GM18520 (cell line): ENCODE data around the gene MARCHF9.

ENCODE experiments used
- ATAC-seq: cut with Tn5 transposase; IDR thresholded peaks from one replicate; pipeline ENCODE4 v1.9.1; 2021; ENCODE audit not compliant: unreplicated experiment

Gene MARCHF9

DNA sequence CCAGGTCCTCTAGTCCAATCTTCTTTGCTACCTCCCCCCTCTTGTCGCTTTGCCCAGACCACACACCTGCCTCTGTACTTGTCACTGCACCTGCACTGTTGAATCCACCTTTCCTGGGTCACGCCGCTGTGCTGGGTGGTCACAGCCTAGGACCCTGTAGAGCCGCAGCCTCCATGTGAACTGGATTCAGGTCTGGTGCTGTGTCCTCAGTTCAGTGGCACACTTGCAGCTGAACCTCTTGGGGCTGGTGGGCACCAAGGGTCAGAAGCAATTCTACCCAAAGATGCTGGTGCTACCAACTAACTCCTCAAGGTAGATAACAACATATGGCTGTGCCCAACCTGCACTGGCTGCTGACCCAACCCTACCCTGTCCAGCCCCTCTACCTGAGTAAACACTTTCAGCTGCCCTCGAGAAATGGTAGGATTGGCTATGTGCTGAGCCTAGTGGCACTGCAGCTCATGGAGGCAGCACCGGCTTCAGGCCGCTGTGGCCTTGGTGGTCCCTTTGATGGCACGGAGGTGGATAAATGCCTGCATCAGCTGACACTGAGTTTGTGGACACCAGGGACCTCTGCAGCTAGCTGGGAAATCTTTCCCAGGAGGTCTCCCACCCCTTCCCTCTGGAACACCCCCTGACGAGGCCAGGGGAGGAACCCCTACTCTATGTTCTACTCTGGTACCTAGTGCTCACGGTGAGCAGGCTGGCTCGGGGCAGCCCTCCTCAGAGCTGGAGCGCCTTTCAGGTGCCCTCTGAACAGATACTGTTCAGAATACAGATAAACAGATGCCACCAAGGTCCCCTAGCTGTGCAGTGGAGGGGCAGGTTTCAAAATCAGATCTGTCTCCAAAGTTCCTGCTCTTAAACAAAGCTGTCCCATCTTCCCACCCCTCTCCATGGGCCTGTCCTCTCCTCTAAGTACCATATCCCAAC, 30.6 kb upstream of the MARCHF9 start:
- ATAC-seq = no peak

DNA sequence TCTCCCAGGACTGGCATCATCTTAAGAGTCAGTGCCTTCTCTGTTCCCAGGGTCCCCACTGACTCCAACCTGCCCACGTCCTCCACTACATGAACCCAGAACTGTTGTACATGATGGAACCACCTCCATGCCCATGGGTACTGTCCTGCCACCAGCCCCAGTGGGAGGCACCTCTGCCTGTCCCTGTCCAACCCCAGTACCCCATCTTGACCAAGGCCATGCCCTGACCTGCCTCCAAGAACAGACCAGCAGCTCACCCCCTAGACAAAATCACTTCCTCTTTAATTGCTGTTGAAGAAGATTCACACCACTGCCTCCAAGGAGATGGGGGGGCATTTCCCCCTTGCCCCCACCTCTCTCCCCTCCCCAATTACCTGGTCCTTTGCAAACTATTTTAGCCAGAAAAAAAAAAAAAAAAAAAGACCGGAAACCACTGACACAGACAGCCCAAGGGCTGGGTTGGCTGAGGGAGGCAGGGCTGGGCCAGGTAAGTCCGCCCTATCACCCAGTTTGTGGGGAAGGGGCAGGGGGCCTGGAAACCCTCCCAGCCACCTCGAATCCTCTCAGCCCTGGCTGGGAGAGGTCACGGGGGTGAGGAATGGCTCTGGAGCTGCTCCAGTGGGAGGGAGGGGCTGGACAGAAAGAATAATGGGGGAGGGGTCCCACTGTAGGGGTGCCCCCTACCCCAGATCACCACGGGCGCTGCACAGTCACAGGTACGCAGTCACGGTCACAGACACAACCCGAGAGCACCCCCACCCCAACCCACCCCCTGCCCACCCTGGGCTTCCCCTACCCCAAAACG, 29.8 kb upstream of the MARCHF9 start:
- no peak for ATAC-seq

DNA sequence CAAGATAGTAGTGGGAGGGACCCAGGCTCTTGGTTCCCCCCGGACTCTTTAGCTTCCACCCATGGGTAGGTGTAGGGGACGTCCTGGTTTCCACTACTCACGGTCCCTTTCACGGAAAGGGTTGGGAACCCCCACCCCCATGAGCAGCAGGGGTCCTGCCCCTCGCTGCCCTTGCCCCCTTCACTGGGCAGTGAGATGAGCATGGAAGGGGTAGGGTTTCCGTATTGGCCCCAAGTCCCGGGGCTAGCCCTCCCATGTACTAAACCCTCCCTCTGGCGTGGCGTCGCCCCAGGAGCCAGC, 29.1 kb upstream of the MARCHF9 start:
- ATAC-seq = no peak

DNA sequence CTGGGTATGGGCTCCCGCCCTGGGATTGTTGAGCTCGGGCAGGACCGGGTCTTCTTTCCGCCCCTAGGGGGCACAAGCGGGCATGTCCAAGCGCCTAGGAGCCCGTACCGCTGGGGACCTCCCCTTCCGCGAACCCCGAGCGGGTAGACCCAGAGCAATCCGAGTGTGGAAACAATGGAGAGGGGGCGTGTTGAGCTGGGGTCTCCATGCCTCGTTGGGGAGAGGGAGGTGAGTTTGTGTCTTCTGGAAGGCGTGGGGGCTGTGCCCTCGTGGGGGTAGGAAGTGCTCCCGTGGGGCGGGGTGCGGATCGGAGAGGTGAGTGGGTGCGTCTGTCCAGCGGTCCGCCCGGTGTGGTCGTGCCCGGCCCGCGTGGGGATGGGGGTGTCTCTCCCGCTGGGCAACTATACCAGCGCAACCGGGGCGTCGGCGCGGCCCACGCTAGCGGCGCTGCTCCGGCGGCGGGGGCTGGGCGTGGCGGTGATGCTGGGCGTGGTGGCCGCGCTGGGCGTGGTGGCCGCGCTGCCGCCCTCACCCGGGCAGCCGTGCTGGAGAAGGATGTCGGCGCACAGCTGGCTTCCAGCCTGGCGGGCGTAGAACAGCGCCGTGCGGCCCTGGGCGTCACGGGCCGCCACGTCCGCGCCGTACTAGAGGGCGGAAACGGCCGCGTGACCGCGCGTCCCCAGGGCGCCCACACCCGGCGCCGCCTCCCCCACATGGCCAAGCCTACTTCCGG, 28.6 kb upstream of the MARCHF9 start:
- ATAC-seq = no peak

DNA sequence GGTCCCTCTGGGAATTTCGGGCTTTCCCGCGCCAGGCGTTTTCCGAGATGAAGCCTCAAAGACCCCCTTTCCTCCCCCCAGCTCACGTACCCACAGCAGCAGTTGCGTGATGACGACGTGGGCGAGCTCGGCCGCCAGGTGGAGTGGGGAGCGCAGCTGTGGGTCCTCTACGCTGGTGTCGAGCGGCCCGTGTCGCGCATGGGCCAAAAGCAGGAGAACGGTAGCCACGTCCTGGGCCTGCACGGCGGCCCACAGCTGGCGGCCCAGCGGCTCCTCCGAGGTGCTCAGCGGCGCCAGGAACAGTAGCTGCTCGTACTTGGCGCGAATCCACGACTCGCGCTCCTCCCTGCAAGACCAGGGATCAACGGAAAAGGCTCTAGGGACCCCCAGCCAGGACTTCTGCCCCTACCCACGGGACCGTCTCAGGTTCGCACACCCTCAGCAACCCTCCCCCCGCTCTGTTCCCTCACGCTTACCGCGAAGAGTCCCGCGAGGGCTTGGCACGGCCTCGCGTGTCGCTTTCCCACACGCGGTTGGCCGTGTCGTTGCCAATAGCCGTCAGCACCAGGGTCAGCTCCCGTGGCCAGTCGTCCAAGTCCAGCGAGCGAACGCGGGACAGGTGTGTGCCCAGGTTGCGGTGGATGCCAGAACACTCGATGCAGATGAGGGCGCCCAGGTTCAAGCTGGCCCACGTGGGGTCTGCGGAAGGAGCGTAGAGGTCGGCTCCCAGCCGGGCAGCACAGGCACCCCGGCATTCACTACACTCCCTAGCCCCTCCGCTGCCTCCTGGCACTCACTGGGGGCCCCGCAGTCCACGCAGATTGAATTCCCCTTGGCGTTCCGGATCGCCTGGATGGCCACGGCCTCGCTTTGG, 27.8 kb upstream of the MARCHF9 start:
- ATAC-seq = no peak

DNA sequence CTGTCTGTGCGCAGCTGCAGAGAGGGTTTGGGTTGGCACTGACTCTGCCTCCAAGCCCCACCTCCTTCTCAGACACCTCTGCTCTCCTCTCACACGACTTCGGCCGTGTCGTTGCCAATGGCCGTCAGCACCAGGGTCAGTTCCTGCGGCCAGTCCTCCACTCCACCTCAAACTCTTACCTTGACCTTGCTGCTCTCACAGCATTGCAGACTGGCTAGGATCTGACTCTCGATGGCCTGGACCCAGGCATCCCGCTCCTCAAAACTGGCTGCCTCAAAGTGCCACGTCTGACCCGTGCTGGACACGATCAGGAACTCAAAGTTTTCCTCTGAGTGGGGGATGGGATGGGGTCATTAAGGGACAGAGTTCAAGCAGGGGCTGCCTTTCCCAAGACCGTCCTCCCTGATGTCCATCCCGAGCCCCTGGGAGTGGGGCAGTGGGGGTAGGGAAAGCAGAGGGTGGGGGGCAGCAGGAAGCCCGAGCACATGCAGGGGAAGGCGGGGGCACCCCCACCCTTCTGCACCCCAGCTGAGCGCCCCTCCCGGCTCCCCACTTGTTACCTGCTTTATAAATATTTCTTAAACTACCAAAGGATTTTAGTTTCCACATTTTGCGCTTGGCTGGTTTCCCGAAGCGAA, 27.0 kb upstream of the MARCHF9 start:
- ATAC-seq = no peak

DNA sequence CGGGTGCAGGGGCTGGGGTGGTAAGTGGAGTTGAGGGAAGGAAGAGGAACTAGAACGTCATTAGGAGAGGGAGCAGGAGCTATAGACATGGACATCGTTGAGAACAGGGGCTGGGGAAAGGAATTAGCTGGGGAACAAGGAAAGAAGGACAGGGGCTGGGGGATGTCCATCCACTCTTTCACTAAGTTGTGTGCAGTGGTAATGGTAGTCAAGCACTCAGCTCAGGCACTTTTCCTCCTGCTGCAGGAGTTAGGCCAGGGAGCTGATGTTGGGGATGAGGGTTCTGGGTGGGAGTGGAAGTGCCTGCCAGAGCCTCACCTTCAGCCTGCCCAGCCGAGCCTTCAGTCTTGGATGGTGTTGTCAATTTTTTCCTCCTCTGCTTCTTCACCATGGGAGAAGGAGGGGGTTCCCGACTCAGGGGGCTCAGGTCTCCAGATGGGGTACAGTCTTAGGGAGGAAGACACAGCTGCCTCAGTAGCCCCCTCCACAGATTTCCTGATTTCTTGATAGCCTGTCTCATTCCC, 25.5 kb upstream of the MARCHF9 start:
- no peak for ATAC-seq

DNA sequence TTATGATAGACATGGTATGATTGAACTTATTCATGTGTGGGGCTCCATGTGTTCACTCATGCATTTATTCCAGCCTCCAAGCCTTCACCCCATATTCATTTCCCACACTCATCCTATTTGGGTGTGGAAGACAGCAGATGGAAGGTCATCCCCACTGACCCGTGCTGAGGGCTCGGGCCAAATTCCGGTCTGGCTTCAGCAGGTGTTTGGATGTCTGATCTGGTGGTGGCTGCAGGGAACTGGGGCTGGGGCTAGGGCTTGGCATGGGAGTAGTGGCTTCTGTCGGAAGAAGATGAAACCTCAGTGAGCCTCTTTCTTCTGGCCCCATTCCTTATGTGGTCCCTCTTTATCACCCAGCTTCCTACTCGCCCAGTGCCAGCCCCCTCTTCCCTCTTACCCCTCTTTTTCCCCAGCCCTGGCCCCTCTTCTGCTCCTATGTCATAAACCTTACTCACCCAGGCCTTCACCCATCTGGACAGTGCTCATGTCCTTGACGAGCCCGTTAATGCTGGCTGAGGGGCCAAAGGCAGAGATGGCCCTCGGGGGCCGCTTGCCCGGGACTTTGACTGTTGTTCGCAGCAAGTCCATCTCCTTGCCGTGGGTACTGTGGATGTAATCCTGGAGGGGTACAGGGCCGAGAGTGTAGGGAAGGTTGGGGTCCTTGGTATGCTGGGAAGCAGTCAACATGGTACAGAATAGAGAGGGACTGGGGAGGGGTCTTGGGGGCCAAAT, 24.4 kb upstream of the MARCHF9 start:
- no peak for ATAC-seq

DNA sequence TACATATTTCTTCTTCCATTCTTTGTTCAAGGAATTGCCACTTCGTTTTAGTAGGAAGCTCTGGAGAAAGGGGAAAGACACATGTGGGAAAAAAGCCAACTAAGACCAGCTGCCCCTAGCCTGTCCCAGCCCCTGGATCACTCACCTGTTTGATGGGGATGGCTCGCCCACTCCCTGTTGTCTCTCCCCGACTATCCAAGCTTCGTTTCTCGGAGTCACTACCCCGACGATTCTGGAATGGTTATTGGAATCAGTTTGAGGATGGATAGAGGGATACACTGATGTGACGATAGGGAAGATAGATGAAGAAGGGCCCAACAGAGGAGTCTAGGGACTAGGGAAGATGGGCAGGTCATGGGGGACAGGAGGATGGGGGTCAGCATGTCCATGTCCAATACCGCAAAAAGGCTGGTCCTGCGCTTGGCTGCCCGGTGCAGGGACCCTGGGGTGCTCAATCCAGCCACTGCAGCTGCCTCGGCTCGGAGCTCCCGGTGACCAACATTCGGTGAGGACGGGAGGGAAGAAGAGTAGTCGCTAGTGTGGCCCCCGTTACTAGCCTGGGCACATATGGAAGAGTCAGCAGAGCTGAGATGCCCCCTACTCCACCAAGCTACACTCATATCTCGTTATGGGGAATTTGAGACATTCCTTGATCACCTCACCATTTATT, 23.4 kb upstream of the MARCHF9 start:
- ATAC-seq = no peak

DNA sequence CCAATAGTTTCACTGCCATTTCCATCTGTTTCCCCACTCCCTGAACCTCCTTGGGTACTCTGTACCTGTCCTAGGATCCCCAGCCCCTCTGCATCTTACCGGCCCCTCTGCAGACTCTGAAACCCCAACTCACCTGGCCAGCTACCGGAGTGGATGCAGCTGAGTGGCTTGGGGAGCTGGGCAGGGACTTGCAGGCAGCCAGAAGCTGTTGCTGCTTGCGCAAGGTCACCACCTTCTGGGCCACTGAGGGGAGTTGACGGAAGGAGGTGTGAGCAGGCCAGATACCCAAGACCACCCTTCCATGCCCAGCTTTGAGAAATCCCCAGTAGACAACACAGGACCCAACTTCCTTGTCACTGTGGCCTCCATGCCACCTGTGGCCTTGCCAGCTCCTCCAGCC, 22.6 kb upstream of the MARCHF9 start:
- no peak for ATAC-seq

DNA sequence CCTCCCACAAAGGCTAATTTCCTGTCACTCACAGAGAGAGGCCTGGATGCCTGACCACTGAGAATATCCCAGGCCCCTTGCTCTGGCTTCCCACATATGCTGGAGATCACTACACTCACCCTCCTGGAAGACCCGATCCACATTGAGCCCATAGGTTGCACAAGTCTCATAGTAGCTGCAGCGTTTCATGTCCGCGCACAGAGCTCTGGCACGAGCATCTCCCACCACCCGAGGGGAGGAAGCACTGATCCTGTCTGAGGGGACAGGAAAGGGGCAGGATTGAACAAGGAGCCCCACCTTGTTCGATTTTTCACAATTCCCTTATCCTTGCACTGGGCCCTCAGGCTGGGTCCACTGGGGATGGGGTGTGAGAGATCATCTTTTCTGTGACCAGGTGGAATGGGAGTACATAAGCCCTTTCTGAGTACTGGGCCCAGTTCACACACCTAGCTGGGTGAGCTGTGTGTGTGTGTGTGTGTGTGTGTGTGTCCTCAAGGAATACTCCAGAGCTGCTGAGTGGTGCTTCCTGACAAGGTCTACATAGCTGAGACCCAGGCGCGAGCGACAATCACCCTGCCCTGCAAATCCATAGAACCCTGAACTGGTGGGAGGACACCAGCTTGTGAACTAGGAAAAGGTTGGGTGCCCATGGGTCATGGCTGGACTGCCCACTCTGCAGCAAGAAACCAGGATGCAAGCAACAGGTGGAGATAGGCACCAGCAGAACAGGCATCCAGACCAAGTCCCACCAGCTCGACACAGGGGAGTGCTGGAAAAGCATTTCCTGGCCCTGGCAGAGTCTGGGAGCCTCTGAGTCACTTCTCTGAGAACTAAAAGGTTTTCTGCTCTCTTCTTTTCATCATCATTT, 21.9 kb upstream of the MARCHF9 start:
- ATAC-seq = no peak

DNA sequence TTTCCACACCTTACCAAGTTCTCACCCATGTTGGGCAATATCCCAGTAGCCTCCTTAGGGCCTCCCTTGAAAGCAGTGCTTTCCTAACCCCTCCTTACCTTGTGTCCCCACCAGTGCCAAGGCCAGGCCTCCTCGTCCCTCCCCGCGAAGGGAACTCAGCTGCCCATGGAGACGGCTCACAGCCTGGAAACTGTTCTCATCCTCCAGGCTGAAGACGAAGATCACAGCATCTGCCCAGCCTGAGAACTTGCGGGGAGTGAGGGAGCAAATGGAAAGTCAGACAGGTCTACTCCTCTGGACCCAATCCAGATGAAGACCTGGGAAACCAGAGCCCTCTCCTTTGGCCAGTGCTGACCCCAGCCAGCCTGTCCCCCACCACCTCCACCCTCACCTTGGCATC, 21.0 kb upstream of the MARCHF9 start:
- no peak for ATAC-seq

DNA sequence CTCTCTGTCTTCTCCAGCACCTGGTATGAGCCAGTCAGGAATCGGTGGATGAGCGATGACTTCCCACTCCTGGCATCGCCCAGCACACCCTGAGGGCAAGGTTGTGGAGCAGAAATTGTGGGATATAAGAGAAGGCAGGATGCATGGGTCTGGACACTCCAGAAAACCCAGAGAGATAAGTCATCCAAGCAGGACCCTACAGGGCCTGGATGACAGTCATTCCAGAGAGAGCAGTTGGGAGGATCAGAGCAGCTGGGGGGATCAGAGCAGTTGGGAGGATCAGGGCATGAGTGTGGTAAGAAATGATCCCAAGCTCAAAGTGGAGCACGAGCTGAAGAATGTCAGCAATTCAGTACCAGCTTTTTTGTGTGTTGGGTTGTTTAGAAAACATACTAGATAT, 20.3 kb upstream of the MARCHF9 start:
- ATAC-seq = no peak

DNA sequence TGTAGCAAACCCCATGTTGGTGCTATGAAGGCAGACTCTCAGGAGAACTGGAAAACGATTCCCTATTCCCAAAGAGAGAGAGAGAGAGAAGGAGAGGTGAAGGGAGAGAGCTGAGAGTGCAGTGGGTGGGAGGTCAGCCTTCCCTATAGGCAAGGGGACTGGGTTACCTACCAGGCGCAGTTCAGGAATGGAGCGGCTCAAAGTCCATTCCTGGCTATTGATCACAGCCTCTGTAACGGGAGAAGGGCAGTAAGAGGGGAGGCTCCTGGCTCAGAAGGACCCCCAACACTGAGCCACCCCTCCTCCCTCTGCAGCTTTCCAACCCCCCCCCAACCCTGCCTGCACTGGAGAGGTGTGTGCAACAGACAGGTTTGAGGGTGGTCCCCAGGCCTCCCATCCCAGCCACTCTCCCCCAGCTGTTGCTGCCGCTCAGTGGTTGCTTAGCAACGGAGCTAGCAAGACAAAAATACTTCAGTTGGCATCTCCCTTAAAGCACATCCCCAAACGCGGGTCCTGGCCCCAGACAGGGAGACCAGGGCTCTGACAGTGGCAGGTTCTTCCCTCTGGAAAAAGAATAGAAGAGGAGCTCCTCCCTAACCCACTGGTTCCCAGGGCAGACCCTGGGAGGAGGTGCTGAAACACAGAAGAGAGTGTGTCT, 19.6 kb upstream of the MARCHF9 start:
- ATAC-seq = no peak

DNA sequence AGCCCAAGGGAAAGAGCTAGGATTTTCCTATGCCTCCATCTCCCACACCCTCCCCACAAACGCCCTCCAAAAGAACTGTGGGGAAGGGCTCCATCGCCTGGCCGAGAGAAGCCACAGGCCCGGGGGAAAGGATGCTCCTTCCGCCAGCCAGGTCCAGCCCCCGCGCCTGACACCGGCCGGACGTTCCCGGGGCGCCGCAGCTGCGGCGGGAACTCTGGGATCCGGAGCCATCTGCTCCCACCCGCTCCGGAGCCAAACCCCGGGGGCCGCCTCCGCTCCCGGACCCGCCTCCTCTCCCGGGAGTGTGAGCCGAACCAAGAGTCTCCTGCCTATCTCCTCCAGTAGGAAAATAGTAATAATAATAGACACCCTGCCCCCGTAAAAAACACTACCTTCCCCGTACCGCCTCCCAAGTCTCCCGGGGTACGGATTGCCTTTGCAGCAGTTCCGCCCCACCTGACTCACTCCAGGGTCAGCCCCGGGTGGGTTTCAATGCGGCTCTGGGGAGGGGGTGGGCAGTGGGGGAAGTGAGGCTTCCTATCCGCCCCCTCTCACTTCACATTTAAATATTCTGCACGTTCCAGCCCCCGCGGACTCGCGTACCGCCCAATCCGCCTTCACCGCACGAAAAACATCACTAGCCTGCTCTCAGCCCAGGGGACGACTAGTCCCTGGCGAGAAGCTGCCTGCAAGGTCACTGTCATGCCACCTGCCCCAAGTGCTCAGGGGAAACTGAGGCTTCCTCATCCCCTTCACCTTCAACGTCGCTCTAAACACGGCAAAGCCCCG, 18.8 kb upstream of the MARCHF9 start:
- ATAC-seq = no peak

DNA sequence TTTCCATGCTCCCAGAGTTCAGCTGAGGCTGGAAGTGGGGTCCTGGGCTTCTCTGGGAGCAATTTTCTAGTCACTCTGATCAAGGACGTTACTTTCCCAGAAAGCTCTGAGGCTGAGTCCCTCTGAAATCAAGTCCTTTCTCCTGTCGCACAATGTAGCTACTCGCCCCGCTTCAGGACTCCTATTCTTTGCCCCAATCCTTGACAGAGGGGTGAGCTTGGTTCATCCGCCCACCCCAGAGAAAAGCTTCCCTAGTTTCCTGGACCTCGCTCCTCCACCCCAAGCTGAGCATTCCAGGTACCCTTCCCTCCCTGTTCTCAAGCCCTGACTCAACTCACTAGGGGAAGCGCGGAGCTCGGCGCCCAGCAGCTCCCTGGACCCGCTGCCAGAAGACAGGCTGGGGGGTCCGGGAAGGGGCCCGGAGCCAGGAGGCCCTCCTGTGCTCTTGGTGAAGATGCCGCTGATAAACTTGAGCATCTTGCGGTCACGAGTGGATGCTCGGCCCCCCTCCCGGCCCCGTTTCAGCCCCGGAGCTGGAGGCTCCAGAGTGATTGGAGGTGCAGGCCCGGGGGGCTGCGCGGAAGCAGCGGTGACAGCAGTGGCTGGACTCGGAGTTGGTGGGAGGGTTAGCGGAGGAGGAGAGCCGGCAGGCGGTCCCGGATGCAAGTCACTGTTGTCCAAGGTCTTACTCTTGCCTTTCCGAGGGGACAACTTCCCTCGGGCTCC, 18.0 kb upstream of the MARCHF9 start:
- no peak for ATAC-seq
